Sigmoid colon (tissue), 7 donors: ENCODE results near the gene CDAN1. TPM values are rescaled to one million over a fixed set of nuclear protein-coding genes. Genes with fewer than 3 reads are reported as not detected.
"Not testable (repeated sequence)": the region's sequence is repeated elsewhere in the genome, so short reads cannot be mapped to it uniquely, and the experiment has no call there.

Source experiments
- DNase-seq: peaks from one replicate; pipeline ENCODE4 v3.0.0-alpha.2; 2019
- H3K27ac ChIP-seq, 4 donors: fragments of 200-600 bp; sonication (generic); one replicate each; pipeline ENCODE4 v1.5.1; 2016 to 2019; ENCODE audit warnings: mild to moderate bottlenecking in 1 of 4
- H3K27me3 ChIP-seq, 3 donors: fragments of 200-600 bp; sonication (generic); one replicate each; pipeline ENCODE4 v1.5.1; 2019; ENCODE audit warnings: mild to moderate bottlenecking in 1 of 3
- H3K36me3 ChIP-seq, 4 donors: fragments of 200-600 bp; sonication (generic); one replicate each; pipeline ENCODE4 v1.5.1; 2016 to 2019
- H3K4me1 ChIP-seq, 4 donors: fragments of 200-600 bp; sonication (generic); one replicate each; pipeline ENCODE4 v1.5.1; 2017 to 2019
- H3K4me3 ChIP-seq, 4 donors: fragments of 200-600 bp; sonication (generic); one replicate each; pipeline ENCODE4 v1.5.1; 2017 to 2019; ENCODE audit warnings: mild to moderate bottlenecking in 2 of 4, moderate library complexity in 1 of 4
- H3K9me3 ChIP-seq, 4 donors: fragments of 200-600 bp in 3 of 4; sonication (generic) in 3 of 4; one replicate each; pipeline versions ENCODE4 v1.5.1 to v1.6.1; 2013 to 2019
- EP300 ChIP-seq, 4 donors: sonication (generic); formaldehyde crosslinking; IDR thresholded peaks; one replicate each; pipeline ENCODE4 v1.6.1; 2017; ENCODE audit warnings: antibody characterized with exemption in 4 of 4
- POLR2A ChIP-seq, 2 donors: fragments of 450-650 bp; IDR thresholded peaks; one replicate each; pipeline ENCODE4 v1.6.1; 2016; ENCODE audit warnings: antibody characterized with exemption in 2 of 2, mild to moderate bottlenecking in 2 of 2, moderate library complexity in 2 of 2
- POLR2AphosphoS5 ChIP-seq, 4 donors: sonication (generic); formaldehyde crosslinking; IDR thresholded peaks; one replicate each; pipeline ENCODE4 v1.6.1; 2017; ENCODE audit warnings: antibody characterized with exemption in 4 of 4
- WGBS, 2 donors: extraction: QIAGEN DNeasy Blood & Tissue Kit; methylation state at CpG; one replicate each; pipeline ENCODE4 v1.1.7; 2013; 5-methylcytosine and 5-hydroxymethylcytosine counted together
- intact Hi-C: fragments of 100-400 bp; cut with DNase I; formaldehyde crosslinking; loops from one replicate; pipeline ENCODE4 v1.15.1; 2023
- polyA plus RNA-seq, 3 donors: library from polyadenylated mRNA; stranded (reverse); fragments of 200-250 nt; gene quantifications; one replicate each; pipeline ENCODE4 v1.2.3, GENCODE V29; 2013
- total RNA-seq, 4 donors: library from RNA; depleted of rRNA; stranded (reverse); fragments of >200 nt; gene quantifications; one replicate each; pipeline ENCODE4 v1.1.0, GENCODE V29; 2016
- TF ChIP-seq, protein P1 (sequence below), 4 experiments: fragments of 450-650 bp in 3 of 4; fragments of 200-600 bp in 1 of 4; IDR thresholded peaks; one replicate each; pipeline ENCODE4 v1.5.1; 2016 to 2019; ENCODE audit warnings: antibody characterized with exemption in 4 of 4, mild to moderate bottlenecking in 3 of 4, moderate library complexity in 2 of 4
- donor health status: healthy with polysubstance abuse.
- donor health status: Bipolar disorder and iron deficiency.
- donor health status: healthy.

The CDAN1 gene
- total and polyA plus RNA-seq, 7 donors, result 1.2 to 11.4 (median 8.0) TPM

DNA sequence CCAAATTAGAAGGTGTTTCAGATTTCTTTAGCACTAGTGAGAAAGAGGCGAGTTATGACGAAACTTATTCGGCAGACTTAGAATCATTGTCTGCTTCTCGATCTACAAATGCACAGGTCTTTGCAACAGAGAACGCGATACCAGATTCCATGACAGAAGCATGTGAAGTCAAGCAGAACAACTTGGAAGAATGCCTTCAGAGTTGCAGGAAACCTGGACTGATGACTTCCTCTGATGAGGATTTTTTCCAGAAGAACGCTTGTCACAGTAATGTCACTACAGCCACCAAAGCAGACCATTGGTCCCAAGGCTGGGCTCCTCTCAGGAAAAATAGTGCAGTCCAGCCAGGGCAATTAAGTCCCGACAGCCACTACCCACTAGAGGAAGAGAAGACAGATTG lies 50.6 kb downstream of the CDAN1 start:
- no peaks in the 10 kb centered on the region for H3K9me3 ChIP-seq
- H3K4me3 ChIP-seq, result no peak overlapping the region
- no peak for DNase-seq
- no peaks in the 10 kb centered on the region for H3K27me3 ChIP-seq
- peaks cover 55 to 100% (median 75%) of the 10 kb centered on the region in 4 donors for H3K36me3 ChIP-seq
- H3K27ac ChIP-seq, result no peak overlapping the region
- TF ChIP-seq POLR2AphosphoS5 (IDR thresholded peaks at IDR 0.05) (no peak), EP300 (IDR thresholded peaks at IDR 0.05) (no peak), POLR2A (IDR thresholded peaks at IDR 0.05) (no peak)
- TF ChIP-seq, protein P1, sequence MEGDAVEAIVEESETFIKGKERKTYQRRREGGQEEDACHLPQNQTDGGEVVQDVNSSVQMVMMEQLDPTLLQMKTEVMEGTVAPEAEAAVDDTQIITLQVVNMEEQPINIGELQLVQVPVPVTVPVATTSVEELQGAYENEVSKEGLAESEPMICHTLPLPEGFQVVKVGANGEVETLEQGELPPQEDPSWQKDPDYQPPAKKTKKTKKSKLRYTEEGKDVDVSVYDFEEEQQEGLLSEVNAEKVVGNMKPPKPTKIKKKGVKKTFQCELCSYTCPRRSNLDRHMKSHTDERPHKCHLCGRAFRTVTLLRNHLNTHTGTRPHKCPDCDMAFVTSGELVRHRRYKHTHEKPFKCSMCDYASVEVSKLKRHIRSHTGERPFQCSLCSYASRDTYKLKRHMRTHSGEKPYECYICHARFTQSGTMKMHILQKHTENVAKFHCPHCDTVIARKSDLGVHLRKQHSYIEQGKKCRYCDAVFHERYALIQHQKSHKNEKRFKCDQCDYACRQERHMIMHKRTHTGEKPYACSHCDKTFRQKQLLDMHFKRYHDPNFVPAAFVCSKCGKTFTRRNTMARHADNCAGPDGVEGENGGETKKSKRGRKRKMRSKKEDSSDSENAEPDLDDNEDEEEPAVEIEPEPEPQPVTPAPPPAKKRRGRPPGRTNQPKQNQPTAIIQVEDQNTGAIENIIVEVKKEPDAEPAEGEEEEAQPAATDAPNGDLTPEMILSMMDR (IDR thresholded peaks at IDR 0.05), result no peak
- WGBS, 2 donors, result 97% methylated on average over 8 of the region's 8 CpGs
- H3K4me1 ChIP-seq, result no peaks in the 10 kb centered on the region
- intact Hi-C loops, result no loop called here

DNA sequence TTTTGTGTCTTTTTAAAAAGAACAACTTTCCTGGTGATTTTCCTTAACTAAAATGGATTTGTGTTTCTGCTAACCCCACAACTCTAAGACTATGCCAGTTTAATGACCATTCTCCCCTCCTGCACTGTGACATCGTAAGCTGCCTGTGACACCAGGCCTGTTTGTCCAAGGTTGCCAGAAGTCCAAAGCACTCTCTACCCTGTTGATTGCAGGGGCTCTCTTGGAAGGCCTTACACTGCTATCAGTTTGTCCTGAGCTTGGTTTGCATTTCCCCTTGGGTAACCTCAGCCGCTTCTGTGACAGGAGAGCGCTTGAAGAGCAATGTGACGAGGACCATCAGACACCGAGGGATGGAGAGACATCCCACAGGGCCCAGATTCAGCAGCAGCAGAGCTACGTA lies 55.8 kb downstream of the CDAN1 start:
- WGBS, 2 donors, result 95 to 96% methylated on average over 6 of the region's 6 CpGs
- TF ChIP-seq, protein P1 (IDR thresholded peaks at IDR 0.05), result no peak
- TF ChIP-seq EP300 (IDR thresholded peaks at IDR 0.05) (no peak), POLR2AphosphoS5 (IDR thresholded peaks at IDR 0.05) (no peak), POLR2A (IDR thresholded peaks at IDR 0.05) (no peak)
- H3K36me3 ChIP-seq, result peaks cover 55 to 100% (median 83%) of the 10 kb centered on the region in 4 donors

DNA sequence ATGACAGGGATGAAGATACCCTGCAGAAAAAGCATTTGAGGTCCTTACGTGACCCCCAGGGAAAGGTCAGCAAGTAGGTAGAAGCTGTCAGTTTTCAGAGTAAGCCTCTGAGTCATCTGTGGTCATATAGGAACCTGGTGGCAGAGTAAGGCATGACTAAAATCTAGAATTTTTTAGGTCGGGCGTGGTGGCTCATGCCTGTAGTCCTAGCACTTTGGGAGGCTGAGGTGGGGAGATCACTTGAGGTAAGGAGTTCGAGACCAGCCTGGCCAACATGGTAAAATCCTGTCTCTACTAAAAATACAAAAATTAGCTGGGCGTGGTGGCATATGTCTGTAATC lies 56.8 kb downstream of the CDAN1 start:
- DNase-seq, H3K27me3 ChIP-seq, H3K27ac ChIP-seq, H3K4me3 ChIP-seq, H3K9me3 ChIP-seq, H3K4me1 ChIP-seq, intact Hi-C loops: not testable (repeated sequence)
- WGBS, 2 donors, result 85 to 90% methylated on average over 5 of the region's 5 CpGs
- peaks cover 55 to 100% (median 82%) of the 10 kb centered on the region in 4 donors for H3K36me3 ChIP-seq

More for the DNA sequence above, 55.8 kb downstream of the CDAN1 start:
- Histone ChIP-seq H3K27me3 (no peaks in the 10 kb centered on the region), H3K4me1 (no peaks in the 10 kb centered on the region), H3K27ac (no peak overlapping the region), H3K9me3 (no peaks in the 10 kb centered on the region), H3K4me3 (no peak overlapping the region)
- DNase-seq, result no peak
- intact Hi-C loops, result no loop called here

DNA sequence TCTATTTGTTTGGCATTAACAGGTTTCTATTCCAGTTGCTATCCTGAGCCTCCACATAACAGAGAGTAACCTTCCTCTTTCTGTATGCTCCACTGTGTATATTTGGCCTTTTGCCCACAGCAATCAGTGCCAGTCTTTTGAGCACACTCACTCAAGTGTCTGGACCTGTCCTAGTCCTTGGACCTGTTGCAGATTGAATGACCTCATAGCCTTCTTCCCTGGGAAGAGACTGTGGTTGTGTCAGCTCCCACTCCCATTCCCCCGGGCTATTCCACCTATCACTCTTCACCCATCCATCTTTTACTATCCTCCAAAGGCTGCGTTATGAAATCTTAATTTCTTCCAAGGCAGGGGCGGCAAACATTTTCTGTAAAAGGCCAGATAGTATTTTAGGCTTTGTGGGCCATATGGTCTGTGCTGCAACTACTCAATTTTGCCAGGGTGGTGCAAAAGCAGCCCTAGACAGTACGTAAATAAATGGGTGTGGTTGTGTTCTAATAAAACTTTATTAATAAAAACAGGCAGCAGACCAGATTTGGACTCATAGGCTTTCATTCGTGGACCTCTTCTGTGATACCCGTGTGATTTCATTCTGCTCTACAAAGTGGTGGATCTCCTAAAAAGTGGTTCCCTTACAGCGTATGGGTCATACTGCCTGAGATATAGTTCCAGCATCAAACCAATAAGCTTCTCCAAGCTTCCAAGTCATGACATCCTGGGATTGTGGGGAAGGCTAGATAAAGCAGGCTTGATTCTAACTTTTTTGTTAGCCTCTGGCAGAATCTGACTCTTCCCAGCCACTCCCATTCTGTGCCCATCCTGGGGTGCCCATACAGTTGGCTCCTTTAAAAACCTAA lies 57.4 kb downstream of the CDAN1 start:
- Histone ChIP-seq H3K36me3 (peaks cover 55 to 100% (median 82%) of the 10 kb centered on the region in 4 donors), H3K4me1 (no peaks in the 10 kb centered on the region), H3K27me3 (no peaks in the 10 kb centered on the region), H3K27ac (no peak overlapping the region), H3K9me3 (no peaks in the 10 kb centered on the region), H3K4me3 (no peak overlapping the region)
- 91 to 97% methylated on average over 7 of the region's 7 CpGs for WGBS, 2 donors
- TF ChIP-seq, protein P1 (IDR thresholded peaks at IDR 0.05), result no peak
- TF ChIP-seq POLR2AphosphoS5 (IDR thresholded peaks at IDR 0.05) (no peak), POLR2A (IDR thresholded peaks at IDR 0.05) (no peak), EP300 (IDR thresholded peaks at IDR 0.05) (no peak)
- intact Hi-C loops, result no loop called here
- no peak for DNase-seq

DNA sequence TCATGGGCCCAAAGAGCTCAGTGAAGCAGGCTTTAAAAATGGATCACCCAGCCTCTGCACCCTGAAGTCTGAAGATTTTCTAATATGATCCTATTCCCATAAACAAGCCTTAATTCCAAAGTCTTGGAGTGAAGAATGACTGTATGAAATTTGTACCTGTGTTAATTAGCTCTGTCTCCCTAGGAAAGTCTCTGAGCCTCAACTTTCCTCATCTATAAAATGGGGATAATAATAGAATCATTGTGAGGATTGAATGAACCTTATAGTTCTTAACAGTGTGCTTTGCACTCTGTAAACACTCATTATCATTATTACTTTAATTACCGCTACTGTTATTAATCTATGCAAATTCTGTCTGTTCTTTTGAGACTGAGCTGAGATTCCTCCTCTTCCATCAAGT lies 61.9 kb downstream of the CDAN1 start:
- Histone ChIP-seq H3K27ac (no peak overlapping the region), H3K36me3 (peaks cover 40 to 98% (median 71%) of the 10 kb centered on the region in 4 donors), H3K4me3 (no peak overlapping the region), H3K9me3 (no peaks in the 10 kb centered on the region), H3K4me1 (no peaks in the 10 kb centered on the region), H3K27me3 (no peaks in the 10 kb centered on the region)
- intact Hi-C loops, result no loop called here
- DNase-seq, result no peak
- TF ChIP-seq POLR2AphosphoS5 (IDR thresholded peaks at IDR 0.05) (no peak), POLR2A (IDR thresholded peaks at IDR 0.05) (no peak), EP300 (IDR thresholded peaks at IDR 0.05) (no peak)
- WGBS, 2 donors, result 98% methylated on average over 1 of the region's 1 CpG
